Skeletal muscle cell (primary cell): Measurements from ENCODE around the gene SSBP2.

ENCODE experiments used
- DNase-seq: peaks from one replicate; pipeline ENCODE4 v3.0.0-alpha.2; 2010; ENCODE audit warnings: low read depth
- H3K4me3 ChIP-seq: 2 replicates; pipeline ENCODE4 v1.5.1; 2011; ENCODE audit warnings: low read depth, mild to moderate bottlenecking, control low read depth, low read length, moderate library complexity

SSBP2 gene

GRCh38 chr5:81768935-81769452, 18.1 kb upstream of the SSBP2 start:
- peak; percentile 75 for DNase-seq
- H3K4me3 ChIP-seq = no peak overlapping the region

DNA sequence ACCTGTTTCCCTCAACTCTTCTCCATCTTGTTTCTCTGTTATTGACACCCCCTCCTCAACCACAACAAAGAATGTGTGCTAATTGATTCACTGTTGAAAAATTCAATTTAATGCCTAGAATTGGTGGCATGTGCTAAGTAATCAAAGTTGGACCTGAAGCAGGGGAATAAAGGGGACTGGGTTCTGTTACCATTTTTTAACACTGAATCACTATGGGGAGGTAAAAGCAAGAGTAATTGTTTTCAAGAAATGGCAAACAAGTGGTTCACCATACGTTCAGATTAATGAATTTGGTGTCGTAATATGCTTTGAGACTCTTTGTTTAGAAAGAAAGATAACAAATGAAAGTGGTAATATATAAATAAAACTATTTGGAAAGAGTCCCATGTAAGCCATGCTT, 17.0 kb upstream of the SSBP2 start:
- H3K4me3 ChIP-seq = no peak overlapping the region
- DNase-seq = no peak

GRCh38 chr5:81767097-81767496, 16.2 kb upstream of the SSBP2 start:
- DNase-seq = no peak
- no peak overlapping the region for H3K4me3 ChIP-seq

DNA sequence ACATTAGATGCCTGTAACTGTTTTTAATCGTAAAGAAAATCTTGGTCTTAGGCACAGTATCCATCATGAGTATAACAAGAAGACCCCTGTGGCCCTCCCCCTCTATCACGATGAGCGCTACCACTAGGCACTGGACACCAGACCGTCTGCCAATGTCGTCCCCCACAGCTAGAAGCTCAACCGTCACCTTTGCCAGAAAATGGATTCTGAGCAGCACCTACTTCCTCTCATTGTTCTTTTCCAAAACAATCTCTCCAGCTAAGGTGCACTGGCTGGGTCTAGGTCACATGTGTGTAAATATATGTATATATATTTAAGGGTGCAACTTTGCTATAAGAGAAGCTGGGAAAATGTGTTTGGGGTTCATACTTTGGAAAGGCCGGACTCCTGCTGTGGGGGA, 15.7 kb upstream of the SSBP2 start:
- DNase-seq = no peak
- no peak overlapping the region for H3K4me3 ChIP-seq

DNA sequence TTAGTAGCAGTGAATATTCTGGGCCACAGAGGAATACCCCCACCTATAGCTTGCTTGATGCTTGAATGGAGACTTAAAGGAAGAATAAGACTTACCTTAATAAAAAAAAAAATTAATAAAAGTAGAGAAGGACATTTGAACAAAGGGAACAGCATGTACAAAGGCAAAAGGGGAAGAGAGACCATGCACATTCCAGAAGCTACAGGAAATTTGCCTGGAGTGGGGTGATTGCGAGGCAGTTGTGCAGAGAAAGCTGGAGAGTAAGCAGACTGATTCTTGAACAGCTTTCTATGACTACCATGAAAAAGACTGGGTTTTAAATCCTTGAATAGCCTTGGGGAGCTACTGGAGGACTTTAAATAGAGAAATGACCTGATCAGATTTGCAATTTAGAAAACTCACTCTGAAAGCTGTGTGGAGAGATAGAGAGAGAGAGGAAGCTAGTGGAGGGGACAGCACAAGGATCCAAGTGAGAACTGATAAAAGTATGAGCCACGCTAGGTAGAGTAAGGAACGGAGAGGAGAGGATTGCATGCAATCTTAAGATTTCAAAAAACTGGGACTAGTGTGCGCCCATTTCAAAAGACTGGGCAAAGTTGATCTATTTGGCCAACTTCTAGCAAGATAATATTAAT, 12.5 kb upstream of the SSBP2 start:
- no peak overlapping the region for H3K4me3 ChIP-seq
- no peak for DNase-seq

- no peak for DNase-seq
- no peak overlapping the region for H3K4me3 ChIP-seq
Measured at GRCh38 chr5:81762853-81763252, 12.0 kb upstream of the SSBP2 start.

DNA sequence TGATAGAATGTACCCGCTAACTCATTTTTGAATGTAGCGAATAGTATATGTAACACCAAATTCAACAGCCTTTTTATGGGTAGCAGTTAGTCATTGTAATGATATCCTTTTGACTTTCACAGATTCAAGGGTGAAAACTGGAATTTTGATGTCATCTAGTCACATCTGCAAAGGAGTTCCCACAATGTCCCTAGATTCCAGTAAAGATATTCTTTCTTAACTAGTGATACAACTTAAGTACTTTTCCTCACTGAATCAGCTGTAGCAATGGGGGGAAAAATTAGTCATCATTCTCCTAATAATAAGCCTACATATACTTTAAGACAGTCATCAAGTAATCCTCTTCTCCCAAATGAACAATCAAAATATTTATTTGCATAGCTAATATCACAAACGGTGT, 11.5 kb upstream of the SSBP2 start:
- no peak for DNase-seq

GRCh38 chr5:81761970-81762369, 11.1 kb upstream of the SSBP2 start:
- H3K4me3 ChIP-seq = no peak overlapping the region
- no peak for DNase-seq

More for the DNA sequence above, 11.5 kb upstream of the SSBP2 start:
- no peak overlapping the region for H3K4me3 ChIP-seq

DNA sequence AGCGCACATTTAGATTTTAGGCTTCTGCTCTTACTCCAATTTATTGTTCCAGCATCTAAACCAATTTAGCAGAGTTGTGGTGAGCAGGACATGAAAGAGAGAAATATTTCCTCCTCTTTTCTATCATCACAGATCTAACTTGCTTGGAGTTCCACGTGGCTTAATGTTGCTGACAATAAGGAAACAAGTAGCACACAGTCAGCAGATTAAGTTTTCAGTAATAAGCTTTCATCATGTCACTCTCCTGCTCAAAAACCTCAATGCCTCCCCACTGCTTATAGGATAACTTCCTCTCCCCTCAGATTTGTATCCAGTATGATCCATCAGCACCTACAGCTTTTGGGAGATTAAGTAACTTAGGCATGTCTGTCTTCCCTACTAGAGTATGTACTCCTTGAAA, 10.4 kb upstream of the SSBP2 start:
- H3K4me3 ChIP-seq = no peak overlapping the region
- DNase-seq = no peak

GRCh38 chr5:81760521-81760920, 9.6 kb upstream of the SSBP2 start:
- no peak for DNase-seq
- H3K4me3 ChIP-seq = no peak overlapping the region

DNA sequence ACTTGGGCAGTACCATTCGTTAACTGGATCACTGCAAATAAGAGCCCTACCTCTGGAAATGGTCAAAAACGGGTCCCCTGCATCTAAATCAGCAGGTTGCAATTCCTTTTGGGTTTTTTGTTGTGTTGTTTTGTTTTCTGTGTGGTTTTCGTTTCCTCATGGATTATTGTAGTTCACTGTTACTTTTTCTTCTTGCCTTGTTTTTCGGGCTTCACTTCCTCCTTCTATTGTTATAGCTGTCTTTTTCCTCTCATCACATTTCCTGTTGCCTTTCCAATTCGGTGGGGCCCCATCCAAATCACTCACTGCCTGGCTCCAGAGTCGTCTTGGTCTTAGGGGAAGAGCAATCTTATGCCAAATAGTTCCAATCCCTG, 8.7 kb upstream of the SSBP2 start:
- H3K4me3 ChIP-seq = no peak overlapping the region
- no peak for DNase-seq

DNA sequence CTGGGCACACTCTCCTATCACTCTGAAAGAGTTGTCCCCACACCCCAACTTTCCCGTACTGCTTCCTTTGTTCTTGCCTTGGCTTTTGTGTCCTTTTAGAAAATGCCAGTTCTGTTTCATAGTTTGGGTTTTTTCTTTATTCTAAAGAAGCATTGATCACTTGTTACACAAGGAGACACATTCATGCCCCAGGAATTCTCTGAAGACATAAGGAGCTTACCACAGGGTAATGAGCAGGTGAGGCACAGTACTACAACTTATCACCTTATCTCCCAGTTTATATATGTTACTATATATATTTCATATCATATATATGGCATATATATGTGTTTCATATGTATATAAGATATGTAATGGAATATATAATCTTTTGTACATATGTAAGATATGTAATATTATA, 6.5 kb upstream of the SSBP2 start:
- H3K4me3 ChIP-seq = no peak overlapping the region
- no peak for DNase-seq

- H3K4me3 ChIP-seq = no peak overlapping the region
- DNase-seq = no peak
Measured at GRCh38 chr5:81756016-81756415, 5.1 kb upstream of the SSBP2 start.

DNA sequence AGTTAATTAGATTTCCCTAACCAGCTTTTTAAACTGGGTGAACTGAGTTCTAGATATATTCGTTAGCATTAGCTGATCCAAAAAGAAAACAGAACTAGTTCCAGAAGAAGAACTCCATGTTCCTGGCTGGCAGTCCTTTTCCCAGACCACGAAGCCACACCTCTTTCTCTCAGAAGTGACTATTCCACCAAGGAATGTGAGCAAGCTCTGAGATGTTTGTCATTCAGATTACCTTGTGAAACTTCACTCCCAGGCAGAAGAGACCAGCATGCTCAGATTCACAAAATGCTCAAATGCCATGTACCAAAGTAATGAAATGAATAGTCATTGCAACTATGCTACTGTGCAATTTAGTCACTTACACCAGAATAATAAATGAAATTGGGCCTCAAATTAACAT, 4.4 kb upstream of the SSBP2 start:
- peak; percentile 89 for DNase-seq
- no peak overlapping the region for H3K4me3 ChIP-seq

- no peak for DNase-seq
- H3K4me3 ChIP-seq = no peak overlapping the region
Measured at GRCh38 chr5:81754621-81755020, 3.7 kb upstream of the SSBP2 start.

DNA sequence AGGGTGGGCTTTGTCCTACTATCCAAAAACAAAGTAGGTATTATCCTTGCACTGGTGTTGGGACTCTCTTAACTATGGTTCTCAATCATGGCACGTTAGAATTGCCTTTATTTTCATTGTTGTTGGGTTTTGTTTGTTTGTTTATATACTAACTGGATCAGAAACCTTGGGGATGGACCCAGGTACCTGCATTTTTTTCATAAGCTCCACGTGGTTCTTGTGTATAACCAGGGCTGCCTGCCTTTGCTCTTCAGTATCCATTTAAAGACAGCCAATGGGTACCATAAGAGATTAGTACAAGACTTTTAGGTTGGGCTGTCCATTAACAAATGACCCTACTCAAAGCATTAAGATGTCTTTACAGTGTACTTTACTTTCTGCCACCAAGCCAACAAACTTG, 2.5 kb upstream of the SSBP2 start:
- no peak for DNase-seq
- H3K4me3 ChIP-seq = no peak overlapping the region

- no peak overlapping the region for H3K4me3 ChIP-seq
- no peak for DNase-seq
Measured at GRCh38 chr5:81752644-81752963, 1.7 kb upstream of the SSBP2 start.

DNA sequence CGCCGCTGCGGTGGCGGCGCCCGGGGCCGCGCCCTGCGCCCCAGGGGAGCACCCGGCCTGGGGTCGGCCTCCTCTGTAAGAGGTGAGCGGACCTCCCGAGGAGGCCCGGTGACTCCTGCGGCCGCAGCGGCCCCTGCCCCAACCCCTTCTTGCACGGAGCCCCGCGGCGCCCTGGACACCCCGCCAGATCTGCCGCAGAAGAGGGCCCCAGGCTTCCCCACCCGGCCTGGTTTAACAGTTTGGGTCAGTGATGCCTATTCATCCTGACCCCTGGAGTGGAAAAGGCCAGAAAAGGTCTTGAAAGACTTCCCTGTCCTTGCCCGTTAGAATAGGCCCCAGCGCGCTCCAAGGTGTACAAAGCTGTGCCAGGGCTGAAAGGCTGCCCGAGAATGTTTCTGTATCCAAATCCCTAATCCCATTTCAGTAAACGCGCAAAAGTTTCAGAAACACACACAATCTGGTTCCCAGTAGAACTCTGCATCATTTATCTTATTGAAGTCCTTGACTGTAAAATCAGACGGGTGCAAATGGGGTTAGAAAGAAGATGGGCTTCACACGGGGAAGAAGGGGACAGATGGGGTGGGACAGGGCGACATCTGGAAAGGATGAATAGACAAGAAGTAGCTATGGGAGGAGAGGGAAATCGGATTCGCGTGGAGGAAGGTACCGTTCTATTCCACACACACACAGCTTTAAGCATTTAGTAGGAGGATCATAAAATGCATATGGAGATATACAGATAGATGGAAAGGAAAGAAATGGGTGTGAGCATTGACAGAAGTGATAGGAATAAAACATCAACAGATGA, 1.1 kb upstream of the SSBP2 start:
- H3K4me3 ChIP-seq = peak overlapping the region; percentile 39
- no peak for DNase-seq

- DNase-seq = no peak
- peak overlapping the region; percentile 73 for H3K4me3 ChIP-seq
Measured at GRCh38 chr5:81750308-81751008, 439 bp downstream of the SSBP2 start.

- no peak for DNase-seq
- H3K4me3 ChIP-seq = peak overlapping the region; percentile 73
Measured at GRCh38 chr5:81749561-81750307, 1.2 kb downstream of the SSBP2 start.
